HG02588 (cell line): ENCODE data around the gene MAPKAP1.
A peak's percentile ranks its signal among the peaks of the same experiment; 100 is the strongest.

Source experiments
- ATAC-seq: cut with Tn5 transposase; IDR thresholded peaks from one replicate; pipeline ENCODE4 v1.9.1; 2021; ENCODE audit warnings: mild to moderate bottlenecking, moderate library complexity; ENCODE audit not compliant: unreplicated experiment

Gene MAPKAP1

GRCh38 chr9:125466411-125466810, 240.6 kb downstream of the MAPKAP1 start:
- no peak for ATAC-seq

- no peak for ATAC-seq
These were observed 242.2 kb downstream of the MAPKAP1 start for GRCh38 chr9:125464591-125465385.

- no peak for ATAC-seq
These were observed 243.1 kb downstream of the MAPKAP1 start for GRCh38 chr9:125463926-125464325.

- ATAC-seq: no peak
These were observed 244.1 kb downstream of the MAPKAP1 start for GRCh38 chr9:125462861-125463291.

GRCh38 chr9:125461636-125462190, 245.3 kb downstream of the MAPKAP1 start:
- no peak for ATAC-seq

GRCh38 chr9:125460883-125461635, 245.9 kb downstream of the MAPKAP1 start:
- ATAC-seq: no peak

GRCh38 chr9:125460346-125460745, 246.7 kb downstream of the MAPKAP1 start:
- ATAC-seq: no peak

- ATAC-seq: no peak
These were observed 249.7 kb downstream of the MAPKAP1 start for GRCh38 chr9:125457357-125457756.

GRCh38 chr9:125455876-125456275, 251.1 kb downstream of the MAPKAP1 start:
- no peak for ATAC-seq

- ATAC-seq: no peak
These were observed 251.9 kb downstream of the MAPKAP1 start for GRCh38 chr9:125455132-125455531.

- ATAC-seq: no peak
These were observed 259.7 kb downstream of the MAPKAP1 start for GRCh38 chr9:125447202-125447802.

GRCh38 chr9:125446561-125447094, 260.4 kb downstream of the MAPKAP1 start:
- ATAC-seq: peak; percentile 81

GRCh38 chr9:125444956-125445506, 262.0 kb downstream of the MAPKAP1 start:
- no peak for ATAC-seq

- ATAC-seq: no peak
These were observed 262.8 kb downstream of the MAPKAP1 start for GRCh38 chr9:125444166-125444565.

GRCh38 chr9:125443367-125443766, 263.6 kb downstream of the MAPKAP1 start:
- ATAC-seq: no peak

- ATAC-seq: no peak
These were observed 264.6 kb downstream of the MAPKAP1 start for GRCh38 chr9:125442452-125442851.

- ATAC-seq: no peak
These were observed 266.6 kb downstream of the MAPKAP1 start for GRCh38 chr9:125440411-125440810.

- ATAC-seq: no peak
These were observed 267.4 kb downstream of the MAPKAP1 start for GRCh38 chr9:125439434-125440272.

- no peak for ATAC-seq
These were observed 268.2 kb downstream of the MAPKAP1 start for GRCh38 chr9:125438506-125439433.
